Endometrial microvascular endothelial cells (primary cell): Measurements from ENCODE around the gene TTYH3. TPM values are rescaled to one million over a fixed set of nuclear protein-coding genes. Genes with fewer than 3 reads are reported as not detected.
"Not testable (repeated sequence)": the region's sequence is repeated elsewhere in the genome, so short reads cannot be mapped to it uniquely, and the experiment has no call there.

Source experiments
- in situ Hi-C: cut with HindIII; loops from 2 replicates; pipeline ENCODE4 v1.10.0; 2017; ENCODE audit warnings: low sequenced_read_pairs, low pct_unique_long_range_greater_than_20kb; ENCODE audit errors: inconsistent ontology term
- total RNA-seq: library from RNA; depleted of rRNA; stranded (reverse); fragments of >200 nt; gene quantifications from one replicate; pipeline ENCODE4 v1.2.3, GENCODE V29; 2015; ENCODE audit errors: inconsistent ontology term

Gene TTYH3
- 98.6 TPM for total RNA-seq

- in situ Hi-C loops: no loop called here
These were observed at the start of gene TTYH3 for GRCh38 chr7:2631946-2632732. Gene TTYH3, plus strand, starts transcription at chr7:2631986. Its CDS starts 170 bp downstream, at chr7:2632156.

- in situ Hi-C loops: no loop called here
These were observed 49.6 kb upstream of the TTYH3 start for GRCh38 chr7:2582006-2582735.

GRCh38 chr7:2583798-2584580 lies 47.8 kb upstream of the TTYH3 start:
- in situ Hi-C loops: no loop called here

- in situ Hi-C loops: no loop called here
These were observed 46.3 kb upstream of the TTYH3 start for GRCh38 chr7:2585446-2585845.

- in situ Hi-C loops: no loop called here
These were observed 45.3 kb upstream of the TTYH3 start for GRCh38 chr7:2586326-2587020.

GRCh38 chr7:2587134-2587533 lies 44.7 kb upstream of the TTYH3 start:
- in situ Hi-C loops: no loop called here

- in situ Hi-C loops: no loop called here
These were observed 44.0 kb upstream of the TTYH3 start for GRCh38 chr7:2587778-2588177.

GRCh38 chr7:2589341-2589740 lies 42.4 kb upstream of the TTYH3 start:
- in situ Hi-C loops: no loop called here

GRCh38 chr7:2589941-2590340 lies 41.8 kb upstream of the TTYH3 start:
- in situ Hi-C loops: not testable (repeated sequence)

- in situ Hi-C loops: no loop called here
These were observed 39.4 kb upstream of the TTYH3 start for GRCh38 chr7:2592375-2592865.

- in situ Hi-C loops: no loop called here
These were observed 38.6 kb upstream of the TTYH3 start for GRCh38 chr7:2593036-2593727.

- in situ Hi-C loops: no loop called here
These were observed 37.2 kb upstream of the TTYH3 start for GRCh38 chr7:2594599-2594998.

- in situ Hi-C loops: no loop called here
These were observed 36.4 kb upstream of the TTYH3 start for GRCh38 chr7:2595258-2595860.

- in situ Hi-C loops: no loop called here
These were observed 35.1 kb upstream of the TTYH3 start for GRCh38 chr7:2596464-2597272.

GRCh38 chr7:2597273-2597640 lies 34.5 kb upstream of the TTYH3 start:
- in situ Hi-C loops: no loop called here

- in situ Hi-C loops: no loop called here
These were observed 33.5 kb upstream of the TTYH3 start for GRCh38 chr7:2598154-2598823.

- in situ Hi-C loops: no loop called here
These were observed 30.7 kb upstream of the TTYH3 start for GRCh38 chr7:2601065-2601464.
